ENCODE results near the gene EDC3. TPM values are rescaled to one million over a fixed set of nuclear protein-coding genes. Genes with fewer than 3 reads are reported as not detected.

The EDC3 gene
- total RNA-seq, 1 donor from 2014 or later = 31.5 TPM

DNA sequence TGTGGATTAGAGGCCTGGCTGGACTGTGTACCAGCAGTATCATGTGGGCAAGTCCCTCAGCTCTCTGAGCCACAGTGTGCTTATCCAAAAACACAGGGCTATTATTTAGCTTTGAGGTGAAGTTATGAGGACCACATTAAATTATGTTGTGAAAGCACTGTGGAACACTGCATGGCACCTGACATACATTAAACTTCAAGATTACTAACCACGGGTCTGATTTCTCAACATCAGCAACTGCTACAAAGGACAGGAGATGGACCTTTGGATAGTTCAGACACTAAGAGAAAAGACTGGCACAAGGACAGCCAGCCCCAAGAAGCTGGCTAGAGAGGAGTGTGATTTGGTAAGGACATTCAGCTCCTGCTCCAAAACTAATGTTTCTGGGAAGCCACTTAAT lies 58.8 kb downstream of the EDC3 start:
- TF ChIP-seq, protein P1, sequence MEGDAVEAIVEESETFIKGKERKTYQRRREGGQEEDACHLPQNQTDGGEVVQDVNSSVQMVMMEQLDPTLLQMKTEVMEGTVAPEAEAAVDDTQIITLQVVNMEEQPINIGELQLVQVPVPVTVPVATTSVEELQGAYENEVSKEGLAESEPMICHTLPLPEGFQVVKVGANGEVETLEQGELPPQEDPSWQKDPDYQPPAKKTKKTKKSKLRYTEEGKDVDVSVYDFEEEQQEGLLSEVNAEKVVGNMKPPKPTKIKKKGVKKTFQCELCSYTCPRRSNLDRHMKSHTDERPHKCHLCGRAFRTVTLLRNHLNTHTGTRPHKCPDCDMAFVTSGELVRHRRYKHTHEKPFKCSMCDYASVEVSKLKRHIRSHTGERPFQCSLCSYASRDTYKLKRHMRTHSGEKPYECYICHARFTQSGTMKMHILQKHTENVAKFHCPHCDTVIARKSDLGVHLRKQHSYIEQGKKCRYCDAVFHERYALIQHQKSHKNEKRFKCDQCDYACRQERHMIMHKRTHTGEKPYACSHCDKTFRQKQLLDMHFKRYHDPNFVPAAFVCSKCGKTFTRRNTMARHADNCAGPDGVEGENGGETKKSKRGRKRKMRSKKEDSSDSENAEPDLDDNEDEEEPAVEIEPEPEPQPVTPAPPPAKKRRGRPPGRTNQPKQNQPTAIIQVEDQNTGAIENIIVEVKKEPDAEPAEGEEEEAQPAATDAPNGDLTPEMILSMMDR (IDR thresholded peaks at IDR 0.05) = no peak
- ATAC-seq (no peak), DNase-seq (no peak)
- Histone ChIP-seq H3K27ac (no peak overlapping the region), H3K36me3 (peaks cover 80% of the 10 kb centered on the region), H3K27me3 (no peaks in the 10 kb centered on the region), H3K4me3 (no peak overlapping the region), H3K9me3 (no peaks in the 10 kb centered on the region), H3K4me1 (peaks cover 9% of the 10 kb centered on the region)
- intact Hi-C loops (cut with DNase I) = loop anchor here (5.0 kb wide), 1 partner anchor 130 kb away; no protein-coding TSS in a partner anchor

DNA sequence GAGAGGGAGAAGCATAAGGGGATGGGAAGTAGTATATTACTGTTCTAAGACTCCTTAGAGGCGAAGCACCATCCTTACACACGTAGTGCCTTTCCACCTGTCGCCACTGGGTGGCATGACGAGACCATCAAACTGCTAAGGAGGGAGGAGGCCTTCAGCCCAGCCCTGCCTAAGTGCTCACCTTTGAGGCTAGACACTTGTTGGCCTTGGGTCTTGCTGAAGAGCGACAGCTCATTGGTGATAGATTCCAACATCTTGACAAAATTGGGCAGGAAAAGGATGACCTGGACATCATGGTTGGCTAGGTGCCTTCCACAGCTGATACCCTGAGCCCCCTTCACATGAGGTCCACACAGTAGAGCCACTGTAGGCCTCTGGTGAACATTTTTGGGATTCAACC lies 60.6 kb downstream of the EDC3 start:
- H3K27me3 ChIP-seq = no peaks in the 10 kb centered on the region
- H3K4me3 ChIP-seq = no peak overlapping the region
- TF ChIP-seq, protein P1 (IDR thresholded peaks at IDR 0.05) = peak; percentile 90
- ATAC-seq (peak; percentile 88), DNase-seq (peak; percentile 76)
- H3K9me3 ChIP-seq = no peaks in the 10 kb centered on the region
- intact Hi-C loops (cut with DNase I) = loop anchor here (5.0 kb wide), 1 partner anchor 132 kb away; no protein-coding TSS in a partner anchor
- H3K36me3 ChIP-seq = peaks cover 92% of the 10 kb centered on the region
- H3K4me1 ChIP-seq = no peaks in the 10 kb centered on the region
- H3K27ac ChIP-seq = no peak overlapping the region

DNA sequence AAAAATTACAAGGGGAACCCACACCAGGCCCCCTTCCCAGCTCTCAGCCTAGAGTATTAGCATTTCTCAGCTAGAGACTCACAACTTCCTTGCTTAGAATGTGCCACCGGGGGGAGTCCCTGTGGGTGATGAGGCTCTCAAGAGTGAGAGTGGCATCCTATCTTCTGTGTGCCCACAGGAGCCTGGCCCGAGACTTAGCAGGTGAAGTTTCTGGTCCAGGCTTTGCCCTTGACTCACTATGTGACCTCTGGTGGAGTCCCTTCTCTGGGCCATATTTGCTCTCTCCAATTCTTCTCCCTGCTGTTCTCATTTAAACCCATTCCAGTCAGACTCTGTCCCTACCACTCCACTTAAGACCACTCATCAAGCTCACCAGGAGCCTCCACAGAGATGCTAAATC lies 62.0 kb downstream of the EDC3 start:
- no peaks in the 10 kb centered on the region for H3K4me1 ChIP-seq
- H3K27ac ChIP-seq = no peak overlapping the region
- DNase-seq (no peak), ATAC-seq (no peak)
- no peaks in the 10 kb centered on the region for H3K27me3 ChIP-seq
- intact Hi-C loops (cut with DNase I) = no loop called here
- H3K4me3 ChIP-seq = no peak overlapping the region
- TF ChIP-seq, protein P1 (IDR thresholded peaks at IDR 0.05) = no peak
- H3K36me3 ChIP-seq = peaks cover 92% of the 10 kb centered on the region
- no peaks in the 10 kb centered on the region for H3K9me3 ChIP-seq

DNA sequence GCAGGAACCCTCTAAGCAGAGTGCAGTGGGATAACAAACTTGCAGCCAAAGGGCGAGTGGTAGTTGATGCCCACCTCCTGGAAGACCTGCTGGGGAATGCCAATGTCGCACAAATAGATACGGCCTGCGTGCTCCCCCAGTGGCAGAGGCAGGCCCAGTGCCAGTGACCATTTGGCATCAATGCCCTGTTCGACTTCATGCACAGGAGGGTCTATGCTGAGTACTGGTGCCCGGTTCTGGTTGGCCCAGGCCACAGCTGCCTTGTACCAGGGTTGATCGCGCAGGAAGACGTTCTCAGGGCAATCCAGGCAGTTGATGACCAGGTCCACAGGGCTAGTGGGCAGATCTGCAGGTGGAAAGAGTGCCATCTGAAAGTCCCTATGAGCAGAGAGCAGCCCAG lies 63.2 kb downstream of the EDC3 start:
- Histone ChIP-seq H3K4me3 (no peak overlapping the region), H3K27me3 (no peaks in the 10 kb centered on the region), H3K4me1 (no peaks in the 10 kb centered on the region), H3K27ac (no peak overlapping the region), H3K9me3 (no peaks in the 10 kb centered on the region), H3K36me3 (peaks cover 98% of the 10 kb centered on the region)
- TF ChIP-seq, protein P1 (IDR thresholded peaks at IDR 0.05) = no peak
- intact Hi-C loops (cut with DNase I) = no loop called here
- ATAC-seq (no peak), DNase-seq (no peak)

DNA sequence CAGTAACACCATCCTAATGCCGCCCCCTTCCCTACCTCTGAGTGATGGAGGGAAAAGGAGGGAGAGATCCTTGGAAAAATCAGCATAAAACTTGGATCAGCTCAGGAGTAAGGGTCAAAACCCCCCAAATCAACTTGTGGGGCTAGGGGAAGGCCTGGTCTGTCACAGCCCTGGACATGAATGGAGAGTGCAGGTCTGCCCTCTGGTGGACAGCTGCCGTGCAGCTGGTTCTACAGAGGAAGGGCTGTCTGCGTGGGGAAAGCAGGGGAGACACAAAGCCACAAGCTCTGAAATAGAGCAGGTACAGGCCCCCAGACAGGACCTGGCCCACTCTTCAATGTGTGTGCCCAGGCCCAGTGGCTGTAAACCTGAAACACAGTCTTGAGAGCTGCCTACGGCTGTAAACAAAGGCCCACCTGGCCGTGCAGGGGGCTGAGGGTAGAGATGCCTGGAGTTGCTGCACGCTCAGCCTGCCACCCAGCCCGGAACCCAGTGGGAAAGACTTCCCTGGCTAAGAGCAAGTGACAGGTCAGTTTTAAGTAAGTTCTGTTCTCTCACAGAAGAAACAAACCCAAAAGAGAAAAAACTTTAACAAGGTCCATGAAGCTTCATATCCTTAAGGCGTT lies 63.8 kb downstream of the EDC3 start:
- peaks cover 98% of the 10 kb centered on the region for H3K36me3 ChIP-seq
- intact Hi-C loops (cut with DNase I) = no loop called here

More for the DNA sequence above, 63.8 kb downstream of the EDC3 start:
- H3K27me3 ChIP-seq = no peaks in the 10 kb centered on the region
- ATAC-seq (peak; percentile 61), DNase-seq (peak; percentile 77)
- TF ChIP-seq, protein P1 (IDR thresholded peaks at IDR 0.05) = peak; percentile 80
- no peak overlapping the region for H3K4me3 ChIP-seq
- no peaks in the 10 kb centered on the region for H3K4me1 ChIP-seq
- no peak overlapping the region for H3K27ac ChIP-seq
- no peaks in the 10 kb centered on the region for H3K9me3 ChIP-seq

Measured in upper lobe of right lung (tissue), 1 donor.